SK-N-SH treated with all-trans-retinoic acid at 6 μM for 48 hours (cell line): ENCODE measurements around the gene GPR26.

Experiments
- ATAC-seq: fragments of 200-7000 bp; cut with Tn5 transposase; 3 replicates; pipeline ENCODE4 v1.9.1; 2020; ENCODE audit warnings: mild to moderate bottlenecking, moderate library complexity
- ARNTL ChIP-seq: fragments of 450-650 bp; formaldehyde crosslinking; IDR thresholded peaks from 2 replicates; pipeline ENCODE4 v1.5.0; 2020; ENCODE audit warnings: low read depth, mild to moderate bottlenecking, moderate library complexity, borderline replicate concordance
- BACH2 ChIP-seq: fragments of 250-450 bp; sonication (Bioruptor Pico); IDR thresholded peaks from 2 replicates; pipeline ENCODE4 v1.9.0; 2021; ENCODE audit warnings: mild to moderate bottlenecking, borderline replicate concordance
- CSDC2 ChIP-seq: fragments of 250-450 bp; sonication (Bioruptor Pico); IDR thresholded peaks from 2 replicates; pipeline ENCODE4 v1.5.0; 2020; ENCODE audit warnings: mild to moderate bottlenecking, moderate library complexity
- ESRRG ChIP-seq: fragments of 250-450 bp; sonication (Bioruptor Pico); IDR thresholded peaks from 2 replicates; pipeline ENCODE4 v1.6.1; 2021; ENCODE audit warnings: mild to moderate bottlenecking
- GLIS3 ChIP-seq: fragments of 250-450 bp; sonication (Bioruptor Pico); IDR thresholded peaks from 2 replicates; pipeline ENCODE4 v1.5.0; 2020; ENCODE audit warnings: mild to moderate bottlenecking, moderate library complexity
- ISL1 ChIP-seq: fragments of 250-450 bp; sonication (Bioruptor Pico); IDR thresholded peaks from 2 replicates; pipeline ENCODE4 v2.1.2; 2022; ENCODE audit warnings: mild to moderate bottlenecking, moderate library complexity
- SNAI2 ChIP-seq: fragments of 250-450 bp; sonication (Bioruptor Pico); IDR thresholded peaks from 2 replicates; pipeline ENCODE4 v1.5.0; 2020; ENCODE audit warnings: mild to moderate bottlenecking, moderate library complexity
- TCF4 ChIP-seq: fragments of 250-450 bp; sonication (Bioruptor Pico); IDR thresholded peaks from 2 replicates; pipeline ENCODE4 v1.8.0; 2021; ENCODE audit warnings: mild to moderate bottlenecking, moderate library complexity, borderline replicate concordance
- TOX ChIP-seq: fragments of 250-450 bp; sonication (Bioruptor Pico); IDR thresholded peaks from 2 replicates; pipeline ENCODE4 v1.8.0; 2021; ENCODE audit warnings: mild to moderate bottlenecking, moderate library complexity, borderline replicate concordance
- ZC3H10 ChIP-seq: fragments of 250-450 bp; sonication (Bioruptor Pico); IDR thresholded peaks from 2 replicates; pipeline ENCODE4 v1.5.1; 2021; ENCODE audit warnings: mild to moderate bottlenecking, moderate library complexity
- ZFP3 ChIP-seq: fragments of 250-450 bp; sonication (Bioruptor Pico); IDR thresholded peaks from 2 replicates; pipeline ENCODE4 v1.5.0; 2020; ENCODE audit warnings: mild to moderate bottlenecking, moderate library complexity
- ZNF565 ChIP-seq: fragments of 450-650 bp; formaldehyde crosslinking; conservative IDR thresholded peaks from 2 replicates; pipeline ENCODE4 v1.5.0; 2020; ENCODE audit warnings: low read depth, mild to moderate bottlenecking, moderate library complexity
- TF ChIP-seq, protein P1 (sequence below): fragments of 250-450 bp; sonication (Bioruptor Pico); IDR thresholded peaks from 2 replicates; pipeline ENCODE4 v1.8.0; 2021; ENCODE audit warnings: low read depth, mild to moderate bottlenecking, moderate library complexity, borderline replicate concordance
- TF ChIP-seq, protein P2 (sequence below): fragments of 250-450 bp; sonication (Bioruptor Pico); IDR thresholded peaks from 2 replicates; pipeline ENCODE4 v1.5.1; 2021; ENCODE audit warnings: mild to moderate bottlenecking, moderate library complexity
- TF ChIP-seq, protein P3 (sequence below): fragments of 250-450 bp; sonication (Bioruptor Pico); IDR thresholded peaks from 2 replicates; pipeline ENCODE4 v1.5.1; 2020; ENCODE audit warnings: low read depth, mild to moderate bottlenecking, moderate library complexity
- TF ChIP-seq, protein P4 (sequence below): fragments of 250-450 bp; sonication (Bioruptor Pico); IDR thresholded peaks from 2 replicates; pipeline ENCODE4 v1.5.0; 2020; ENCODE audit warnings: mild to moderate bottlenecking, moderate library complexity
- TF ChIP-seq, protein P5 (sequence below): fragments of 250-450 bp; sonication (Bioruptor Pico); IDR thresholded peaks from 2 replicates; pipeline ENCODE4 v1.8.0; 2020; ENCODE audit warnings: mild to moderate bottlenecking, moderate library complexity, borderline replicate concordance

The GPR26 gene

DNA sequence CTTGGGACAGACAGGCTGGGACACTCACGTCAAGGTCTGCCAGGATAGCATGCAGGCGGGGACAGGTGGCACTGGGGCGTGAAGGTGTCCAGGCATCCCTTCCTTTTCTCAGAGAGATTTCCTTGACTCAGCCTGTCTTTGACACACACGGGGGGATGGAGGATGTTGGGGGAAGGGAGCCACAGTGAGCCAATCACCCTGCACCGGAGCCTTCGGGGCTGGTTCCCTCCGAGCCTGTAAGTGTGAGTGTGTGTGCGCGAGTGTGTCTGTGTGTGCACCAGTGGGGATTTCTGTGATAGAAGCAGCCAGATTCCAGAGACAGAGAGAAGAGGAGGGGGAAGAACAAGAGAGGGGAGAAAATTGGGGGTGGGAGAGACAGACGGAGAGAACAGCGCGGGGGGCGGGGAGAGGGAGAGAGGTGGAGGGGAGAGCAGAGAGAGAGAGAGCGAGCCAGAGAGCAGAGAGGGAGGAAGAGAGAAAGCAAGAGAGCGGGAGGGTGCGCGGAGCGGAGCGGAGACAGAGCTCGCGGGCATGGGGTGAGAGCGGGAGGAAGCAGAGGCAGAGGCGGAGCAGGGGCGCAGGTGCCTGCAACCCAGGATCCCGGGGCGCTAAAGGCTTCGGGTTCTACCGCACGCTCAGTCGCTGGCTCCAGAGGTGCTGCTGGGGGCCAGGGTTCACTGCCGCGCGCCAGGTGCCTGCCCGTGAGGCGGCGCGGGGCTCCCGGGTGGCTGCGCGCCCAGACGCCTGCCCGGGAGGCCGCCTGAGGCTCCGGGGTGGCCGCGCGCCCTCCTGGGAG is 466 bp upstream of the GPR26 start:
- no peak for TF ChIP-seq BACH2 (CRISPR knock-in tag)
- no peak for TF ChIP-seq SNAI2 (CRISPR knock-in tag)
- ATAC-seq, result no peak

DNA sequence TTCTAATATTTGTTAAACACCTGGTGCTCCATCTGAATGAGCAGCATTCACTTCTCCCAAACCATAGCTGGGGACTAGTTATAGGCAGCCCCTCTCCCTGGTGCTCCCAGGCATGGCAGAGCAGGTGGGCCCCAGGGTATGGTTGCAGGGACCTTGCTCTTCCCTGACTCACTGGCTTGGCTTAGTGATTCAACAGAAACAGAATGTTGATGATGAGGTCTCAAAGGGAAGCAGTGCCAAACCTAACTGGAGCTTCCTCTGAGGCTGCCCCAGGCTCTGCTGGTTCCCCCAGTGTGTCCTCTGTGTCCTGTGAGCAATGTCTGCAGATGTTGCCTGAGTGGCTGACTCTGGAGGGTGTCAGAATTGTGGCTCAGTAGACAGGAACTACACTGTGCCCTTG is 3.7 kb downstream of the GPR26 start:
- no peak for ATAC-seq
- TF ChIP-seq ZC3H10 (CRISPR knock-in tag) (no peak), ISL1 (CRISPR knock-in tag) (no peak), ARNTL (CRISPR knock-in tag) (no peak), BACH2 (CRISPR knock-in tag) (no peak), ESRRG (CRISPR knock-in tag) (no peak), ZNF565 (no peak), TCF4 (no peak), GLIS3 (no peak), SNAI2 (CRISPR knock-in tag) (no peak), CSDC2 (CRISPR knock-in tag) (no peak), TOX (CRISPR knock-in tag) (no peak)
- TF ChIP-seq, protein P1, sequence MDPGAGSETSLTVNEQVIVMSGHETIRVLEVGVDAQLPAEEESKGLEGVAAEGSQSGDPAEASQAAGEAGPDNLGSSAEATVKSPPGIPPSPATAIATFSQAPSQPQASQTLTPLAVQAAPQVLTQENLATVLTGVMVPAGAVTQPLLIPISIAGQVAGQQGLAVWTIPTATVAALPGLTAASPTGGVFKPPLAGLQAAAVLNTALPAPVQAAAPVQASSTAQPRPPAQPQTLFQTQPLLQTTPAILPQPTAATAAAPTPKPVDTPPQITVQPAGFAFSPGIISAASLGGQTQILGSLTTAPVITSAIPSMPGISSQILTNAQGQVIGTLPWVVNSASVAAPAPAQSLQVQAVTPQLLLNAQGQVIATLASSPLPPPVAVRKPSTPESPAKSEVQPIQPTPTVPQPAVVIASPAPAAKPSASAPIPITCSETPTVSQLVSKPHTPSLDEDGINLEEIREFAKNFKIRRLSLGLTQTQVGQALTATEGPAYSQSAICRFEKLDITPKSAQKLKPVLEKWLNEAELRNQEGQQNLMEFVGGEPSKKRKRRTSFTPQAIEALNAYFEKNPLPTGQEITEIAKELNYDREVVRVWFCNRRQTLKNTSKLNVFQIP (CRISPR knock-in tag), result no peak
- TF ChIP-seq, protein P2, sequence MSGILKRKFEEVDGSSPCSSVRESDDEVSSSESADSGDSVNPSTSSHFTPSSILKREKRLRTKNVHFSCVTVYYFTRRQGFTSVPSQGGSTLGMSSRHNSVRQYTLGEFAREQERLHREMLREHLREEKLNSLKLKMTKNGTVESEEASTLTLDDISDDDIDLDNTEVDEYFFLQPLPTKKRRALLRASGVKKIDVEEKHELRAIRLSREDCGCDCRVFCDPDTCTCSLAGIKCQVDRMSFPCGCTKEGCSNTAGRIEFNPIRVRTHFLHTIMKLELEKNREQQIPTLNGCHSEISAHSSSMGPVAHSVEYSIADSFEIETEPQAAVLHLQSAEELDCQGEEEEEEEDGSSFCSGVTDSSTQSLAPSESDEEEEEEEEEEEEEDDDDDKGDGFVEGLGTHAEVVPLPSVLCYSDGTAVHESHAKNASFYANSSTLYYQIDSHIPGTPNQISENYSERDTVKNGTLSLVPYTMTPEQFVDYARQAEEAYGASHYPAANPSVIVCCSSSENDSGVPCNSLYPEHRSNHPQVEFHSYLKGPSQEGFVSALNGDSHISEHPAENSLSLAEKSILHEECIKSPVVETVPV (CRISPR knock-in tag), result no peak
- TF ChIP-seq, protein P3, sequence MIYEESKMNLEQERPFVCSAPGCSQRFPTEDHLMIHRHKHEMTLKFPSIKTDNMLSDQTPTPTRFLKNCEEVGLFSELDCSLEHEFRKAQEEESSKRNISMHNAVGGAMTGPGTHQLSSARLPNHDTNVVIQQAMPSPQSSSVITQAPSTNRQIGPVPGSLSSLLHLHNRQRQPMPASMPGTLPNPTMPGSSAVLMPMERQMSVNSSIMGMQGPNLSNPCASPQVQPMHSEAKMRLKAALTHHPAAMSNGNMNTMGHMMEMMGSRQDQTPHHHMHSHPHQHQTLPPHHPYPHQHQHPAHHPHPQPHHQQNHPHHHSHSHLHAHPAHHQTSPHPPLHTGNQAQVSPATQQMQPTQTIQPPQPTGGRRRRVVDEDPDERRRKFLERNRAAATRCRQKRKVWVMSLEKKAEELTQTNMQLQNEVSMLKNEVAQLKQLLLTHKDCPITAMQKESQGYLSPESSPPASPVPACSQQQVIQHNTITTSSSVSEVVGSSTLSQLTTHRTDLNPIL (CRISPR knock-in tag), result no peak

DNA sequence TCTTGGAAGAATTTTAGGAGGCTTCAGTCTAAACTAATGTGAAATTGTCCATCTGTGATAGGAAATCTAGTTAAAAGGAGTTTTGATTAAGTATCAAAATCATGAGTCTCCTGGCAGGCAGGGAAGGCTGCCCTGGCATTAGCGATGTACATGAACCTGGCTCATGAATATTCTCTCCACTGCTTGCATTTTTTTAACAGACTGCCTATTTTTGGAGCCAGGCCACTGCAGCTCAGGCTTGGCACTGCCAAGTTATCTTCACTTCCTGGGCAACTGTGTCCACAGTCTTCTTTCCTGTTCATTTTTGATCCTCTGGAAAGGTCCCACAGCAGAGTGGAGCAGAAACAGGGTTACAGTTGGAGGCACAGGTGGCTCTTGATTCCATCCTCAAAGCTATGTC is 7.0 kb downstream of the GPR26 start:
- no peak for ATAC-seq

More for the DNA sequence above, 7.0 kb downstream of the GPR26 start:
- TF ChIP-seq, protein P2 (CRISPR knock-in tag), result no peak
- TF ChIP-seq, protein P1 (CRISPR knock-in tag), result no peak
- TF ChIP-seq BACH2 (CRISPR knock-in tag) (no peak), SNAI2 (CRISPR knock-in tag) (no peak), ZFP3 (no peak), TCF4 (no peak), ZNF565 (no peak), TOX (CRISPR knock-in tag) (no peak), ZC3H10 (CRISPR knock-in tag) (no peak)
- TF ChIP-seq, protein P4, sequence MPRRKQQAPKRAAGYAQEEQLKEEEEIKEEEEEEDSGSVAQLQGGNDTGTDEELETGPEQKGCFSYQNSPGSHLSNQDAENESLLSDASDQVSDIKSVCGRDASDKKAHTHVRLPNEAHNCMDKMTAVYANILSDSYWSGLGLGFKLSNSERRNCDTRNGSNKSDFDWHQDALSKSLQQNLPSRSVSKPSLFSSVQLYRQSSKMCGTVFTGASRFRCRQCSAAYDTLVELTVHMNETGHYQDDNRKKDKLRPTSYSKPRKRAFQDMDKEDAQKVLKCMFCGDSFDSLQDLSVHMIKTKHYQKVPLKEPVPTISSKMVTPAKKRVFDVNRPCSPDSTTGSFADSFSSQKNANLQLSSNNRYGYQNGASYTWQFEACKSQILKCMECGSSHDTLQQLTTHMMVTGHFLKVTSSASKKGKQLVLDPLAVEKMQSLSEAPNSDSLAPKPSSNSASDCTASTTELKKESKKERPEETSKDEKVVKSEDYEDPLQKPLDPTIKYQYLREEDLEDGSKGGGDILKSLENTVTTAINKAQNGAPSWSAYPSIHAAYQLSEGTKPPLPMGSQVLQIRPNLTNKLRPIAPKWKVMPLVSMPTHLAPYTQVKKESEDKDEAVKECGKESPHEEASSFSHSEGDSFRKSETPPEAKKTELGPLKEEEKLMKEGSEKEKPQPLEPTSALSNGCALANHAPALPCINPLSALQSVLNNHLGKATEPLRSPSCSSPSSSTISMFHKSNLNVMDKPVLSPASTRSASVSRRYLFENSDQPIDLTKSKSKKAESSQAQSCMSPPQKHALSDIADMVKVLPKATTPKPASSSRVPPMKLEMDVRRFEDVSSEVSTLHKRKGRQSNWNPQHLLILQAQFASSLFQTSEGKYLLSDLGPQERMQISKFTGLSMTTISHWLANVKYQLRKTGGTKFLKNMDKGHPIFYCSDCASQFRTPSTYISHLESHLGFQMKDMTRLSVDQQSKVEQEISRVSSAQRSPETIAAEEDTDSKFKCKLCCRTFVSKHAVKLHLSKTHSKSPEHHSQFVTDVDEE (CRISPR knock-in tag), result no peak
- TF ChIP-seq, protein P5, sequence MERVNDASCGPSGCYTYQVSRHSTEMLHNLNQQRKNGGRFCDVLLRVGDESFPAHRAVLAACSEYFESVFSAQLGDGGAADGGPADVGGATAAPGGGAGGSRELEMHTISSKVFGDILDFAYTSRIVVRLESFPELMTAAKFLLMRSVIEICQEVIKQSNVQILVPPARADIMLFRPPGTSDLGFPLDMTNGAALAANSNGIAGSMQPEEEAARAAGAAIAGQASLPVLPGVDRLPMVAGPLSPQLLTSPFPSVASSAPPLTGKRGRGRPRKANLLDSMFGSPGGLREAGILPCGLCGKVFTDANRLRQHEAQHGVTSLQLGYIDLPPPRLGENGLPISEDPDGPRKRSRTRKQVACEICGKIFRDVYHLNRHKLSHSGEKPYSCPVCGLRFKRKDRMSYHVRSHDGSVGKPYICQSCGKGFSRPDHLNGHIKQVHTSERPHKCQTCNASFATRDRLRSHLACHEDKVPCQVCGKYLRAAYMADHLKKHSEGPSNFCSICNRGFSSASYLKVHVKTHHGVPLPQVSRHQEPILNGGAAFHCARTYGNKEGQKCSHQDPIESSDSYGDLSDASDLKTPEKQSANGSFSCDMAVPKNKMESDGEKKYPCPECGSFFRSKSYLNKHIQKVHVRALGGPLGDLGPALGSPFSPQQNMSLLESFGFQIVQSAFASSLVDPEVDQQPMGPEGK, result no peak
